Stomach (tissue), 4 donors: Measurements from ENCODE around the gene KCTD17.

Experiments
- CTCF ChIP-seq, 7 experiments: fragments of 450-650 bp in 4 of 7; fragments of 200-600 bp in 3 of 7; sonication (generic) in 3 of 7; IDR thresholded peaks; one replicate each; pipeline ENCODE4 v1.5.1; 2016 to 2019; ENCODE audit warnings: antibody characterized with exemption in 7 of 7, control low read depth in 2 of 7, mild to moderate bottlenecking in 1 of 7
- EP300 ChIP-seq: sonication (generic); formaldehyde crosslinking; IDR thresholded peaks from one replicate; pipeline ENCODE4 v1.6.1; 2017; ENCODE audit warnings: antibody characterized with exemption
- POLR2A ChIP-seq, 4 donors: fragments of 450-650 bp; IDR thresholded peaks; one replicate each; pipeline ENCODE4 v1.6.1; 2016; ENCODE audit warnings: antibody characterized with exemption in 4 of 4, control low read depth in 2 of 4, mild to moderate bottlenecking in 1 of 4, moderate library complexity in 1 of 4
- POLR2AphosphoS5 ChIP-seq, 3 donors: sonication (generic); formaldehyde crosslinking; IDR thresholded peaks; one replicate each; pipeline ENCODE4 v1.6.1; 2016; ENCODE audit warnings: antibody characterized with exemption in 3 of 3

GRCh38 chr22:37027556-37027955 is 24.0 kb upstream of the KCTD17 start:
- TF ChIP-seq CTCF (IDR thresholded peaks at IDR 0.05) (no peak), POLR2A (IDR thresholded peaks at IDR 0.05) (no peak), POLR2AphosphoS5 (IDR thresholded peaks at IDR 0.05) (no peak), EP300 (no peak)
